ENCODE measurements around the gene HOXA4. TPM values are rescaled to one million over a fixed set of nuclear protein-coding genes. Genes with fewer than 3 reads are reported as not detected.

HOXA4 gene
- total RNA-seq, 3 donors from 2014 or later (not counting 1 experiment from before 2014, with no cell fraction given) = 0.52 to 2.1 (median 0.63) TPM

DNA sequence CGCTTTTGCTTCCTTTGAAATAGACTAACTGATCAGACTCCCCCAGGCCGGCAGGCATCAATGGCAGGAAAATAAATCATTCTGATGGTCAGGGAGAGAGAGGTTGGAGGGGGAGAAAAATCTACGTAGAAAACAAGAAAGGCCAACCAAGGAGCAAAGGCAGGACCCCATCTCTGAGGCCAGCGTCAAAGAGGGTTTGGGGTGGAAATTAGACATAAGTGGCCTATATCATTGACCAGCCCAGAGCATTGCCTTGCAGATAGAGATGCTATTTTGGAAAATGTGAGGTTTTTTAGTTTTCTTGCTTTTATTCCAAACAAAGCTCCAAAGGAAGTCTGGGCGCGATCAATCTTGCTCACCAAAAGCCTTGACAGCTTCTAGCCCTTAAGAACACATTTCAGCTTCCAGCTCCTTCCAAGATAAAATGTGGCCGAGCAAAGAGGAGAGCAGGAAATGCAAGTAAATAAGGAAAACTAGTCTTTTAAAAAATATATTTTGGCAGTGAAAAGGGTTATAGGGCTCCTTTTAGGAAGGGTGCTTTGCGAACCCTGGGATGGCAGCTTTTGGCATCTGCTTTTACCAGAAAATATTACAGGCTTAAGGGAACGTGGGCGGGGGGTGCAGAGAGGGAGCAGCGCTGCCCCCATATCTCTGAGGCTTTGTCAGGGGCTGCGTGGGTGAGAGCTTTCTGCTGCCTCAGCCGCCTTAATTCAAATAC is 26.1 kb downstream of the HOXA4 start:
- no peaks in the 10 kb centered on the region for H3K9me3 ChIP-seq (ENCODE audit: control insufficient read depth, insufficient read depth, low read length)
- DNase-seq (no peak), ATAC-seq (no peak)
- peaks cover 12% of the 10 kb centered on the region for H3K4me1 ChIP-seq (ENCODE audit: control insufficient read depth, insufficient read depth, low read length)
- Mint-ChIP-seq H3K27me3 (ENCODE audit: low read depth in 2 of 2) (peaks cover 41 to 60% of the 10 kb centered on the region in 2 donors), H3K9me3 (no peaks in the 10 kb centered on the region), H3K36me3 (peaks cover 28% of the 10 kb centered on the region), H3K27ac (no peak overlapping the region), H3K4me3 (no peak overlapping the region), H3K4me1 (peaks cover 20 to 25% of the 10 kb centered on the region in 2 donors)
- no peaks in the 10 kb centered on the region for H3K36me3 ChIP-seq (ENCODE audit: control insufficient read depth, insufficient read depth, low read length)
- intact Hi-C loops (cut with micrococcal nuclease) = no loop called here
- H3K4me3 ChIP-seq (ENCODE audit: low read length) = no peak overlapping the region
- TF ChIP-seq, protein P1, sequence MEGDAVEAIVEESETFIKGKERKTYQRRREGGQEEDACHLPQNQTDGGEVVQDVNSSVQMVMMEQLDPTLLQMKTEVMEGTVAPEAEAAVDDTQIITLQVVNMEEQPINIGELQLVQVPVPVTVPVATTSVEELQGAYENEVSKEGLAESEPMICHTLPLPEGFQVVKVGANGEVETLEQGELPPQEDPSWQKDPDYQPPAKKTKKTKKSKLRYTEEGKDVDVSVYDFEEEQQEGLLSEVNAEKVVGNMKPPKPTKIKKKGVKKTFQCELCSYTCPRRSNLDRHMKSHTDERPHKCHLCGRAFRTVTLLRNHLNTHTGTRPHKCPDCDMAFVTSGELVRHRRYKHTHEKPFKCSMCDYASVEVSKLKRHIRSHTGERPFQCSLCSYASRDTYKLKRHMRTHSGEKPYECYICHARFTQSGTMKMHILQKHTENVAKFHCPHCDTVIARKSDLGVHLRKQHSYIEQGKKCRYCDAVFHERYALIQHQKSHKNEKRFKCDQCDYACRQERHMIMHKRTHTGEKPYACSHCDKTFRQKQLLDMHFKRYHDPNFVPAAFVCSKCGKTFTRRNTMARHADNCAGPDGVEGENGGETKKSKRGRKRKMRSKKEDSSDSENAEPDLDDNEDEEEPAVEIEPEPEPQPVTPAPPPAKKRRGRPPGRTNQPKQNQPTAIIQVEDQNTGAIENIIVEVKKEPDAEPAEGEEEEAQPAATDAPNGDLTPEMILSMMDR (IDR thresholded peaks at IDR 0.05) = no peak
- no peak overlapping the region for H3K27ac ChIP-seq (ENCODE audit: low read length)
- WGBS (ENCODE audit: insufficient coverage) = 91% methylated on average over 12 of the region's 13 CpGs
- H3K27me3 ChIP-seq (ENCODE audit: control insufficient read depth, insufficient read depth, low read length) = peaks cover 25% of the 10 kb centered on the region

DNA sequence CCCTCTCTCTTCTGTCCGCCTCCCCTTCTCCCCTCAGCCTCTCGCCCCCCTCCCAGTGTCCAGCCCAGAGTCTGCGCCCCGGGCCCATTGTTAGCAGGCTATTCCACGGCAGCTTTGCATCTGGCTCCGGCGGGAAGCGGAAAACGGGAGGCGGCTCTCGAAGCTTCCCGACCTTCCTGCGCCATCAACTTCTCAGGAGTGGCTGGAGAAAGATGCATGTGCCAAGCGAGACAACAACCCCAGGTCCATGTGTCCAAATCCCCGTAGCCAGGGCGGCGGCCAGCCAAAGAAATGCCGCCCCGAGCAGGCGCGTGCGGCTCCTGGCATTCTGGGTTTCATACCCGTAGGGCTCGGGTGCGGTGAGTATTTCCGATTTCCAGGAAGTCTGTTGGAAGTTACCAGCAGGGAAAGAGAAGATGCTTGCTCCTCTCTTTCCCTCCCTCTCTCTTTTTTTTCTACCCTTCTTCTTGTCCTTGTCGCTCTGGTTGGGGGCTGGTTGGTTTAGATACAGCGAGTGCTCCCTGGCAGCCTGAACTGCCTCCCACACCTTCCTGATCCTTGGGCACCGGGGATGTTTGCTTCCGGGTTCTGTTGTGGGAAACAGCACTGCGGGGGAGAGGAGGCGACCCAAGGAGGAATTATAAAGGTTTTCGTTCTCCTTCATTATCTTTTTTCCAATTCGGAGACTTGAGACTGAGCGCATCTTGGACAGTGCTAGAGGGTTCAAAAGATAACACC is 26.9 kb downstream of the HOXA4 start:
- H3K27ac ChIP-seq (ENCODE audit: low read length) = no peak overlapping the region
- TF ChIP-seq, protein P1 (IDR thresholded peaks at IDR 0.05) = no peak
- Mint-ChIP-seq H3K4me1 (peaks cover 27 to 32% of the 10 kb centered on the region in 2 donors), H3K27me3 (ENCODE audit: low read depth in 2 of 2) (peaks cover 48 to 68% of the 10 kb centered on the region in 2 donors), H3K36me3 (peaks cover 36% of the 10 kb centered on the region), H3K9me3 (no peaks in the 10 kb centered on the region), H3K4me3 (no peak overlapping the region), H3K27ac (no peak overlapping the region)
- 62% methylated on average over 32 of the region's 35 CpGs for WGBS (ENCODE audit: insufficient coverage)
- H3K4me3 ChIP-seq (ENCODE audit: low read length) = no peak overlapping the region
- H3K27me3 ChIP-seq (ENCODE audit: control insufficient read depth, insufficient read depth, low read length) = peaks cover 29% of the 10 kb centered on the region
- DNase-seq (no peak), ATAC-seq (no peak)
- peaks cover 3% of the 10 kb centered on the region for H3K36me3 ChIP-seq (ENCODE audit: control insufficient read depth, insufficient read depth, low read length)
- no peaks in the 10 kb centered on the region for H3K9me3 ChIP-seq (ENCODE audit: control insufficient read depth, insufficient read depth, low read length)
- H3K4me1 ChIP-seq (ENCODE audit: control insufficient read depth, insufficient read depth, low read length) = peaks cover 16% of the 10 kb centered on the region
- intact Hi-C loops (cut with micrococcal nuclease) = no loop called here

DNA sequence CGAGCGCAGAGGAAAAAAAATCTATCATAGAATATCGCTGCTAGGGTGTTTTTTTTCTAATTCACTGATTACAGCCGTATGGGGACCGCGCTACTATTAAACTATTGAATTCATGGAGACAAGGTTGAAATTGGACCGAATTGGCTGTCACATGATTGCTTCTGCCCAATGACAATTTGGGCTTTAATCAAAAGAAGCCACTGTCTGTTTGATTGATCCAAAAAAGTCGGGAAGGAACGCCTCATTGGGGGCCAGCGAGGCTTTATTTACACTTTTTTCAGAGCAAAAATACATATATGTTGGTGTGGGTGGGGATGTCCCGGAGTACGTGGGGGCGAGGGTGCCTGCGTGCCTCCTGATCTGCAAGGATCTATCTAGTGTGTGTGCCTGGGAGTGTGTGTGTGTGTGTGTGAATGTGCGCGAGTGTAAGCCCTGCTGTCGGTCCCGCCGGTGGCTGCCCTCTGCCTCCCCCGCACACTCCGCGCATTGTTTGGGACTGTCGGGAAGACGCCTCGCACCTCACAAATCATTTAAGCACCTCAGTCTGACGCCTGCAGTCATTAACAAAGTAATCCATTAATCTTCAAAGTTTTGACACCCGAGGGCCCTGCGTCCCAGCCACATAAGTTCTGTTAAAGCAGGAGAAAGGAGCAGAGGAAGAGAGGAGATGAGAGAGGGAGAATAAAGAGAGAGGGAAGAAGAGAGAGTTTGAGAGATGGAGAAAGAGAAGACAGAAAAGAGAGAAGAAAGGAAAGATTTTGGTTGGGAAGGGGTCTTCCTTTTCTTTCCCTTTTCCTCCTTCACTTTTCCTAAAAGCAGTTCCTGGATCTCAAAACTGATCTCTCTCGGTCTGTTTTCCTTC is 27.7 kb downstream of the HOXA4 start, which contains the start of gene HOXA2:
Gene HOXA2 (minus strand): TSS at position 103 of the 862 bp plus-strand sequence. CDS start 183 bp downstream, outside the sequence.
- no peaks in the 10 kb centered on the region for H3K9me3 ChIP-seq (ENCODE audit: control insufficient read depth, insufficient read depth, low read length)
- Mint-ChIP-seq H3K9me3 (no peaks in the 10 kb centered on the region), H3K4me1 (peaks cover 36 to 41% of the 10 kb centered on the region in 2 donors), H3K27me3 (ENCODE audit: low read depth in 2 of 2) (peaks cover 50 to 72% of the 10 kb centered on the region in 2 donors), H3K4me3 (peak within 1 kb of the TSS; percentile 42), H3K27ac (no peak within 1 kb of the TSS), H3K36me3 (peaks cover 36% of the 10 kb centered on the region)
- TF ChIP-seq, protein P1 (IDR thresholded peaks at IDR 0.05) = no peak
- peaks cover 30% of the 10 kb centered on the region for H3K27me3 ChIP-seq (ENCODE audit: control insufficient read depth, insufficient read depth, low read length)
- DNase-seq = peak in 1 of 2 donors; percentile 8
- 33% methylated on average over 28 of the region's 29 CpGs for whole genome bisulfite sequencing (ENCODE audit: insufficient coverage)
- intact Hi-C loops (cut with micrococcal nuclease) = no loop called here
- no peak within 1 kb of the TSS for H3K27ac ChIP-seq (ENCODE audit: low read length)
- peaks cover 25% of the 10 kb centered on the region for H3K4me1 ChIP-seq (ENCODE audit: control insufficient read depth, insufficient read depth, low read length)
- peak in 1 of 3 donors; percentile 21 for ATAC-seq
- H3K36me3 ChIP-seq (ENCODE audit: control insufficient read depth, insufficient read depth, low read length) = peaks cover 3% of the 10 kb centered on the region
- no peak within 1 kb of the TSS for H3K4me3 ChIP-seq (ENCODE audit: low read length)
